AG04450 (cell line): Measurements from ENCODE around the gene SERTM2. TPM values are rescaled to one million over a fixed set of nuclear protein-coding genes. Genes with fewer than 3 reads are reported as not detected.

ENCODE experiments used
- CTCF ChIA-PET: fragments of 300-600, 350-600 bp; formaldehyde crosslinking; extraction: SDS; loops from one replicate; lab custom pipeline; 2022; ENCODE audit warnings: antibody characterized with exemption, inconsistent platforms; lab: Charles Lee
- POLR2A ChIA-PET: fragments of 350-600 bp; formaldehyde crosslinking; extraction: SDS; loops from one replicate; lab custom pipeline; 2021; ENCODE audit warnings: antibody characterized with exemption, inconsistent platforms; lab: Yijun Ruan, JAX
- DNase-seq: peaks from one replicate; pipeline ENCODE4 v3.0.0-alpha.2; 2011; ENCODE audit warnings: low read depth, low spot score
- H3K27ac ChIP-seq: one replicate; pipeline ENCODE4 v1.5.1; 2012; ENCODE audit warnings: low read depth, low read length, control low read depth
- H3K27me3 ChIP-seq: one replicate; pipeline ENCODE4 v1.6.0; 2012; ENCODE audit warnings: low read length; ENCODE audit not compliant: control insufficient read depth, insufficient read depth
- H3K4me3 ChIP-seq: 2 replicates; pipeline ENCODE4 v1.5.1; 2011; ENCODE audit warnings: mild to moderate bottlenecking, low read depth, low read length, control low read depth
- H3K9me3 ChIP-seq: 2 replicates; pipeline ENCODE4 v1.5.1; 2012; ENCODE audit warnings: low read length; ENCODE audit not compliant: control insufficient read depth, insufficient read depth
- CTCF ChIP-seq: IDR thresholded peaks from 2 replicates; pipeline ENCODE4 v1.5.1; 2011; ENCODE audit warnings: low read depth, low read length, control low read depth, inconsistent platforms
- polyA plus RNA-seq: library from polyadenylated mRNA; depleted of rRNA; stranded (reverse); fragments of >200 nt; gene quantifications from 2 replicates; pipeline ENCODE4 v1.2.3, GENCODE V29; 2011; rRNA removed

Gene SERTM2
- polyA plus RNA-seq, 1 experiment = 0.02 TPM

DNA sequence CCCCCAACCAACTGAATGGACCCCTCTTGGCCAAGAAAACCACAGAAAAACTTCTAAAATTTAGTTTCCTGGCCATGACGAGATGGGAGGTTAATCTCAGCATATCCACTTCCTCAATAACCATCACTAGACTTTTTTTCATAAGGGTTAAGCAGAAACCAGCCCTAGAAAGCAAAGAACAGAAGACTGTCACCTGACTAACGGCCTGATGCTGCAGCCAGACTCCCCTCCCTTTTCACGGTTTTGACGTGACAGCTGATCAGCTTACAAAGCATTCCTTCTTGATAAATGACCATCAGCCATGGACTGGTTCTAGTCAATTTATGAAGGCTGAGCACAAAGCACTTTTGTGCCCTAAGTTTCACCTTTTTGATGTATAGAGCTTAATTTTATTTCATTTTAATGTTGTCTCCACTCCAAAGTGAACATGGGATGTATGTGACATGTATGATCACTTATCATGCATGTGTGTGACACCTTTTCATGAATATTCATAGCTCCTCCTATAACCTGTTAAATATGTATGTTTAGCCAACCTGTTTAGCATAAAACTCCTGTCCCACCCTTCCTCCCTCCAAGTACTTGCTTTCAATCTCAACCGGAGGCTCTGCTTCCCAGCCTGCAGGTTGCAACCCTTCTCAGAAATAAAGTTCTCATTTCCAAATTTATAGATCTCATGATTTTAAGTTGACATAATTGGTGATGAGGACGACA lies 56.3 kb downstream of the SERTM2 start:
- ChIA-PET POLR2A (no interaction called here), CTCF (no interaction called here)
- DNase-seq = no peak

DNA sequence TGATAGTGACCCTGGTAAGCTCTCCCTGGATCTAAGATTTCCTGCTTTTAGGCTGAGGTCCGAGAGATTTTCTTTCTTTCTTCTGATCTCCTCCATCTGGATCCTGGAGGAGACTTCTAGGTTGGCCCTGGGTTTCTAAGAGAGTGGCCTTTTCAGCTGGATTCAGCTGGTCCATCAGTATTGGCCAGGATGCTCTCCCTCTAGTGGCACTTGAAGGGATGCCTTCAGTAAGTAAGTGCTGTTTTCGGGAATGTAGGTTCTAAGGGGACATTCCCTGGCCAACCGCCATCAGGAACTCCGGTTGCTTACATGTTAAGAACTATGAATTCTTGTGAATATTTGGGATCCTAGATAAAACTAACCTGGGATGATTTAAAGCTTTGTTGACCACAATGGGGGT lies 56.9 kb downstream of the SERTM2 start:
- Histone ChIP-seq H3K4me3 (no peak overlapping the region), H3K27me3 (no peaks in the 10 kb centered on the region), H3K9me3 (no peaks in the 10 kb centered on the region), H3K27ac (no peak overlapping the region)
- no peak for TF ChIP-seq CTCF
- no peak for DNase-seq
- ChIA-PET CTCF (no interaction called here), POLR2A (no interaction called here)

More for the DNA sequence above, 56.3 kb downstream of the SERTM2 start:
- TF ChIP-seq CTCF = no peak
- H3K27ac ChIP-seq = no peak overlapping the region
- H3K9me3 ChIP-seq = no peaks in the 10 kb centered on the region
- H3K27me3 ChIP-seq = no peaks in the 10 kb centered on the region
- H3K4me3 ChIP-seq = no peak overlapping the region

GRCh38 chrX:111568817-111569216 lies 57.4 kb downstream of the SERTM2 start:
- Histone ChIP-seq H3K9me3 (no peaks in the 10 kb centered on the region), H3K27me3 (no peaks in the 10 kb centered on the region), H3K27ac (no peak overlapping the region), H3K4me3 (no peak overlapping the region)
- no peak for DNase-seq
- POLR2A ChIA-PET = no interaction called here
- TF ChIP-seq CTCF = no peak
- CTCF ChIA-PET = no interaction called here

Other genes starting within 250 kb of the SERTM2 start
- not detected in 2 replicates for gene CAPN6, start 241.2 kb upstream of the SERTM2 start, polyA plus RNA-seq
- not detected in 2 replicates for gene DCX, start 99.5 kb upstream of the SERTM2 start, polyA plus RNA-seq
- 68.1 and 74.2 TPM in 2 replicates for gene ALG13, start 169.5 kb downstream of the SERTM2 start, polyA plus RNA-seq